COLO668 (cell line): ENCODE data around the gene ELAVL1.
"Not testable (repeated sequence)": the region's sequence is repeated elsewhere in the genome, so short reads cannot be mapped to it uniquely, and the experiment has no call there.

Source experiments
- DNase-seq: peaks from one replicate; lab custom pipeline; 2025; ENCODE audit not compliant: unreplicated experiment; lab: John Stamatoyannopoulos, UW

Gene ELAVL1

DNA sequence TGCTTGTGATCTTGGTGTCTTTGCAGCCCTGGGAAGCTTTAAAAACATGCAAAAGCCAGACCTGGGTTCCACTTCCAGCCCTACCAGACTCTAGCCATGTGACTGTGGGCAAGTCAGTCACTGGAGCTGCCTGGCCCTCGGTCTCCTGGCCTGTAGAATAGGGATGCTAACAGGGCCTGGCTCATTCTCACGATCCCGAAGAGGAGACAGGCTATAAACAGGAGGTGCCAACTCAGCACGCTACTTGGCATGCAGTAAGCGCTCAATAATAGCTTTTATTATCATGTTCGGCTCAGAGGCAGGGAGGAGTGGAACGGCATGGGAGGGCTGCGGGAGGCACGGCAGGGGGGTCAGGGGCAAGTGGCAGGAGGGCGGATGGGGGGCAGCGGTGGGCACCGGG lies 81.2 kb downstream of the ELAVL1 start:
- no peak for DNase-seq

DNA sequence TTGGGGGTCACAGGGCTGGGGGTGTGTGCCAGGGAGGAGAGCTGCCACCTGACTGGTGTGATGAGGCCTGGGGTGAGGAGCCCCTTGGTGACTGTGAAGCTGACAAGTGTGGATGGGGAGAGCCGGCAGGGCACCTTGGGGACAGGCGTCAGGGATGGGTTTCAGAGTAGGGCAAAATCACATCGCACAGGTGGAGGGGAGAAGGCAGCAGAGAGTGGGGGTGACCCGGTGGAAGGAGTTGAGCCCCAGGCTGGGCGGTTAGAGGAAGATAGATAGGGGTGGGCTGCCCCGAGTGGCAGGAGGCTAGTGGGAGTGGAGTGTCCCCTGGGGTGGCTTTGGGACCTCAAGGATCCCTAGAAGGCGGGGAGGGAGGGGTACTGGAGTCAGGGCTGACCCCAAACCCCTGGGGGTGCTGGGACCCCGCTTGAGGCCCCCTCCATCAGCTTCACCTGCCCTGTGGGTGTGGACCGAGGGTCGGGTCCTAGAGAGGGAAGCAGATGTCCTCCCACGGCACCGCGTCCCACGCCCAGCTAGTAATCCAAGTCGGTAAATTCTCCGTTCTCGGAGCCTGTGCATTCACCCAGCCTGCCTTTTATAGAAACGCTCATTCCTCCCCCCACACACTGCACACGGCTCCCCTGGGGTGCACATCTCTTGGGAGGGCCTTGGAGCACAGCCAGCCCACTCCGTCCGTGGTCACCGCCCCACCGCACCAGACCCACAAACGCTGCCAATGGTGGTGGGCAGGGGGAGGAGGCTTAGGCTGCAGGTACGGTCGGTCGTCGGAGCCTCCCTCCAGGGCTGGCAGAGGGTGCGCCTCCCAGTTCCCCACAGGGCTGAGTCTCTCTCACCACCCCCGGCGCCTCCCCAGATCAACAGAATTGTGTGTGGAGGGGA lies 81.9 kb downstream of the ELAVL1 start:
- DNase-seq, result no peak

DNA sequence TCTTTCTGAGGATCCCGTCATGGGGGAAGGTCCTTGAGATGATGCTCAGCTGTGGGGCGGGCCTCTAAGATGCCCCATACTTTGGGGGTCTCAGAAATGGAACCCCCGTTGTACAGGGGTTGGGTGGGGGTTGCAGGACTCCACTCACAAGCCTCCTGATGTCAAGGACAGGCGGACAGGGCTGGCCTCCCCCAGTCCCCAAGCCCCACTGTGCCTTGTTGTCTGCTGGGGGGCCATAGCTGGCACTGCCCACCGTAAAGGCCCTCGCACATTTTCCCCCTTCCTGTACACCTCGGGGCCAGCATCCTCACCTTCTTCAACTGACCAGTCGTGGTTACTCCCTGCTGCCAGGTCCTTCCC lies 82.6 kb downstream of the ELAVL1 start:
- no peak for DNase-seq

DNA sequence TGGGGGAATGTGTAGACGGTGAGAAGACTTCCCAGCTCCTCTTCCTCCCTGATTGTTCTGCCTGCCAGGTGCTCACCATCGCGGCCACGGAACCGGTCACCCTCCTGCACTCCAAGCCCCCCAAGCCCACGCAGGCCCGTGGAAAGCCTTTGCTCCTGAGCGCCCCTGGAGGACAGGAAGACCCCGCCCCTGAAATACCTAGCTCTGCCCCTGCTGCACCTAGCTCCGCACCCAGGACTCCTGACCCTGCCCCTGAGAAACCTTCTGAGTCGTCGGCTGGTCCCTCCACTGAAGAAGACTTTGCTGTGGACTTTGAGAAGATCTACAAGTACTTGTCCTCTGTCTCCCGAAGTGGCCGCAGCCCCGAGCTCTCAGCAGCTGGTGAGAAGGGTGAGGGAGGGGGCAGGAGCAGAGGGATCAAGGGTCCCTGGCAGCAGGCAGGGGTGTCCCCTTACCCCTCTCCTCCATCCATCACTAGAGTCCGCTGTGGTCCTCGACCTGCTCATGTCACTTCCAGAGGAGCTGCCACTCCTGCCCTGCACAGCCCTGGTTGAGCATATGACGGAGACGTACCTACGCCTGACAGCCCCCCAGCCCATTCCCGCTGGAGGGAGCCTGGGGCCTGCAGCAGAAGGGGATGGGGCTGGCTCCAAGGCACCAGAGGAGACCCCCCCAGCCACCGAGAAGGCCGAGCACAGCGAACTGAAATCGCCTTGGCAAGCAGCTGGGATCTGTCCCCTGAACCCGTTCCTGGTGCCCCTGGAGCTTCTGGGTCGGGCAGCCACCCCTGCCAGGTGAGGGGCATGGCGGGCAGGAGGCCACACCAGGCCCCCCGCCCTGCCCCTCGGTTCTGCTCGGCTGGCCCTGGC lies 83.2 kb downstream of the ELAVL1 start:
- DNase-seq, result no peak

DNA sequence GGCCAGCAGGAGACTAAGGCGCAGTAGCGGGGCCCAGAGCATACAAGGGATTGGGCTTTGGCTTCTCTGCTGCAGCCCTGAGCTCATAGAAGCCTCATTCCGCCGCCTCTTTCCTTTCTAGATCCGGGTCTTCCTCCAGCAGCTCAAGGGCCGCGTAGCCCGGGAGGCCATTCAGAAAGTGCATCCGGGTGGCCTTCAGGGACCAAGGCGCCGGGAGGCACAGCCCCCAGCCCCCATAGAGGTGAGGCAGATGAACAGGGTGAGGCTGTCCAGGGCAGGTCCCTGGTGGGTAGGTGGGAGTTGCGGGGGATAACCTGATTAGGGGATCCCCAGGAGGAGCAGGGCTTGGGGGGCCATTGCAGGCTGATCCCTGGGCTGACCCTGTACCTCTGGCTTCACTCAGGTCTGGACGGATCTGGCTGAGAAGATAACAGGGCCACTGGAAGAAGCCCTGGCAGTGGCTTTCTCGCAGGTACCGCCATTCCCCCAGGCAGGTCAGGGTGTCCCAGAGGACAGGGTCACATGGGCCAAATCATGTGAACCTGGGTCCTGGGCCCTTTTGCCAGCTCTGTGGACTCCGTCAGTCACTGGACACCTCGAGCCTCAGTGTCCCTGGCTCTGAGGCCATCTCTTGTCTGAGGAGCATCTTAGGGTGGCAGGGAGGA lies 84.0 kb downstream of the ELAVL1 start:
- DNase-seq, result no peak

DNA sequence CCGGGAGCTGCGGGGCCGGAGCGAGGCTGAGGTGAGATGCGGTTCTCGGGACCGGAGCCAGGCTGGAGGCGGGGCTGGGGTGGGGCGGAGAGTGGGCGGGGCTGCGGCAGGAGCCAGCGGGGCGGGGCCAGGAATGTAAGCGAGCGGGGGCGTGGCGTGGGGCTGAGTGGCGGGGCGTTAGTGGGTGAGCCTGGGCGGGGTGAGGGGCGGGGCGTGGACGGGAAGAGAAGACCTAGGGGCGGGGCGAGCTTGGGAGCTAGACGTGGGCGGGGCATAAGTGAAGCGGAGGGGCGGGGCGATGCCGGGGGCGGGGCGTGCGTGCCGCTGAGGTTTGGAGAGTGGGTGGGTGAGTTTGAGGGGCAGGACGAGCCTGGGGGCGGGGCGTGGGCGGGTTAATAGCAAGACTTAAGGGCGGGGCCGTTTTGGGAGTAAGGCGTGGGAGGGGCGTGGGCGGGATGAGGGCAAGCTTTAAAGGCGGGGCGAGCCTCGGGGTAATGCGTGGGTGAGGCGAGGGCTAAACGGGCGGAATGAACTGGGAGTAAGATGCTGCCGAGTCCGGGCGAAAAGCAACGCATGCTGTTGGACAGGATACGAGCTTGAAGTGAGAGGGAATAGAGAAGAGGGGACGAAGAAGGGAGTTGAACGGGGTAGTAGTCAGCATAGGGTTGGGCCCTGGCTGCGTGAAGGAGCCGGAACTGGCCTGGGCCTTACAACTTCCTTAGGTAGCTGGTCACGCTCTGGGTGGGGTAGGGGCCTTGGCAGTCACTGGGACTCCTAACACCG lies 84.7 kb downstream of the ELAVL1 start:
- peak; percentile 99 for DNase-seq

DNA sequence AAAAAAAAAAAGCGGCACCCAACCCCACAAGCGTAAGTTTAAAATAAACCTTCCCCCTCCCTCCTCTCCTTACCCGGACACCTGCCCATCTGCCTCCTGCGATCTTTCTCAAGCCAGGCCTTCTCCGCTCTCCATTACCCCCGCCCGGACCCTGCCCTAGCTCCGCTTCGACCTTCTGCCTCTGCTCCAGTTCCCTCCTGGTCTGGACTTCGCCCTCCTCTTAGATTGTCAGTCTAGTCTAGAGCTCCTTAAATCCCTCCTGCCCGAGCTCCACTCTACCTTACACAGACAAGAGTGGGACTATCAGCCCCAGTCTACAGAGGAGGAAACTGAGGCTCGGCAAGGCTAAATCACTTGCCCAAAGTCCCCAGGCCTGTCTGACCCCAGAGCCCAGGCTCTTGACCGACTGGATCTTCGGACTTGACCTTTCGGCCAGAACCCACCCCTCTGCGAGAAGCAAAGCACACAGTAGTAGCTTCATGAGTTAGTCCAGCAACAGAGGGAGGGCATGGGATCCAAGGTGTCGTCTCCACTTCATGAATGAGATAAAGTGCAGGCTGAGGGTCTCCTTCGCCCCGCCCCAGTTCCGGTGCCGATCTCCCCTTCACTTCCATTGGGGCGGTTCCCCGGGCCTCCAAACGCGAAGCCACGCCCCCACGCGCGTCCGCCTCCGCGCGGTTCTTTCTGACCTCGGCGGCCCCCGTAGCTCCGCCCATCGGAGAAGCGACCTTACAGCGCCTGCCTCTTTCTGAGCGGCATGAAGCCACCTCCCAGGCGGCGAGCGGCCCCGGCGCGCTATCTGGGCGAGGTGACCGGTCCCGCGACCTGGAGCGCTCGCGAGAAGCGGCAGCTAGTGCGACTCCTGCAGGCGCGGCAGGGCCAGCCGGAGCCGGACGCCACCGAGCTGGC lies 85.6 kb downstream of the ELAVL1 start, which contains the start of gene SNAPC2:
Gene SNAPC2 (plus strand): TSS at position 729 of the 909 bp plus-strand sequence. CDS start 29 bp downstream, at position 758.
- peak; percentile 98 for DNase-seq

DNA sequence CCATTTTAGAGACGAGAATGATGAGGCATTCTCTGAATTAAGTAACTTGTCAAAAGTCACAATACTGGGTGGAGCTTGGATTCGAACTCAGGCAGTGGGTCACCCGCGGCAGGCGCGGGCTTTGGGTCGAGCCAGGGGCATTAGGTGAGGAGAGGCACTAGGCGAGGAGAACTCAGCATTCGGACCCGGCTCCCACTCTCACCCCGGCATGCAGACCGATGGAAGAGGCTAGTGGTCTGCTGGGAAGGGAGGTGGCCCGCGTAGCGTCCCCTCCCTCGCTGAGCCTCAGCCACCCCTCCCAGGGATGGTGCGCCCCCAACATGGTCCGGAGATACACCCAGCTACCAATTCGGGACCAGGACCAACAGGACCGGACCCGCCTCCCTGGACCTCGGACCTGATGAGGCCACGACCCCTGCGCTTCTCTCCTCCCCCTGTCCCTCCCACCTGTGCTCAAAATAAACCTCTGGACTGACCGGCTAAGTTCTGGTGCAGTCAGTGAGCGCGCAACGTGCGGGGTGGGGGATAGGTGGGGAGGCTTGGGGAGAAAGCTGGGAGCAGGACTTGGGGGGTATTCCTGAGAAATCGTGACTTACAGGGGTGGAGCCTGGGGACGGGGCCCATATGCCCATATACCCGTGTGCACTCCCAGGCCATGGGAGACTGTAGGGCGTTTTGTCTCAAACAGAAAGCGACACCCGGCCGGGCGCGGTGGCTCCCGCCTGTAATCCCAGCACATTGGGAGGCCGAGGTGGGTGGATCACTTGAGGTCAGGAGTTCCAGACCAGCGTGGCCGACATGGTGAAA lies 86.6 kb downstream of the ELAVL1 start:
- no peak for DNase-seq

DNA sequence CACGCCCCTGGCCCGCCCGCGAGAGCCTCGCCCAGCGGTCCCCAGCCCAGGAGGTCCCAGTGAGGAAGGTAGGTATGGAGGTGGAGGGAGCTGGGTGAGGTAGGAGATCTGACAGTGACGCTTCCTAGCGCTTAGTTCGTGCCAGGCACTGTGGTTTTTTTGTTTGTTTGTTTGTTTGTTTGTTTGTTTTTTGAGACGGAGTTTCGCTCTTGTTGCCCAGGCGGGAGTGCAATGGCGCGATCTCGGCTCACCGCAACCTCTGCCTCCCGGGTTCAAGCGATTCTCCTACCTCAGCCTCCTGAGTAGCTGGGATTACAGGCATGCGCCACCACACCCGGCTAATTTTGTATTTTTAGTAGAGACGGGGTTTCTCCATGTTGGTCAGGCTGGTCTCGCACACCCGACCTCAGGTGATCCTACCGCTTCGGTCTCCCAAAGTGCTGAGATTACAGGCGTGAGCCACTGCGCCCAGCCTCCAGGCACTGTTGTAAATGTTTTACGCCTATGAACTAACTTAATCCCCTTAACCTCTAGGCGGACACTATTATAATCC lies 87.3 kb downstream of the ELAVL1 start:
- not testable (repeated sequence) for DNase-seq

DNA sequence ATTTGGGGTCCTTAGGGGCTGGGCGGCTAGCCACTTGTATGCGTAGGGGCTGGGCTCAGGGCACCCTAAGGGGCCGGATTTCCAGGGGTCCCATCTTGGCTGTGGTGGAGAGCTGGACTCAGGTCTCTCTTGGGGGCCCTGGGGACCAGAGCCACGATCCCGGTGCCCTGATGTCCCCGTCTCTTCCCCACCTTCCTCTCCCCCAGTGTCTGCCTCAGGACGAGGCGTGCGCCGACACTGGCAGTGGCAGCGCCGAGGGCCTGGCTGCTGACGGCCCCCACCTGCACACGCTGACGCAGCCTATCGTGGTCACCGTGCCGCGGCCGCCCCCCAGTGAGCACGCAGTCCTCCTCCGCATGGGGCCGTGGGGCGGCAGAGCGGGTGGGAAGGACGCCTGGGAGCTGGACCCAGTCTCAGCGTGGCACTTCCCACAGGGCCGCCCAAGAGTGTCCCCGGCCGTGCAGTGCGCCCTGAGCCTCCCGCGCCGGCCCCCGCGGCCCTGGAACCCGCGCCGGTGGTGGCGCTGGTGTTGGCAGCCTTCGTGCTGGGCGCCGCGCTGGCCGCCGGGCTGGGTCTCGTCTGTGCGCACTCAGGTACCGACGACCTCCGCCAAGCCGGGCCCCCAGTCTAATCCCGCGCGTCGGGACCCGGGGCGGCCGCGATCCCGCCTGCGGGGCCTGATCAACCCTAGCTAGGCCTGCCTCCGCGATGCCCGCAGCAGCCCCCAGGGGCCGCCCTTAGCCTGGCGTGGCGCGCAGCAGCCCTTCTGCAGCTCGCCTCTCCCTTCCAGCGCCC lies 88.0 kb downstream of the ELAVL1 start:
- peak; percentile 67 for DNase-seq

DNA sequence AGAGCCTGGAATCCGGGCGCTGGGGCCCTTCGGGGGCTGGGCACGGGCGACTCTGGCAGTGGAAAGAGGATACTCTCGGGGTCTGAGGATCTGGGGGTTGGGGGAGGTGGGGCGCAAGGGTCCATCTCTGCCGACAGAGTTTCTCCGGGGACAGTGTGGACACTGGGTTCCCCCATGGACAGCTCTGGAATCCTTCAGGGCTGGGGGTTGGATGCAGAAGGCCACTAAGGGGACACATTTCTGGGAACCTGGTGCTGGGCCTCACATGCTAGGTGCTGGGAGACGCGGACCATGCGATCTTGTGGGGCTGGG lies 88.5 kb downstream of the ELAVL1 start:
- DNase-seq, result no peak

DNA sequence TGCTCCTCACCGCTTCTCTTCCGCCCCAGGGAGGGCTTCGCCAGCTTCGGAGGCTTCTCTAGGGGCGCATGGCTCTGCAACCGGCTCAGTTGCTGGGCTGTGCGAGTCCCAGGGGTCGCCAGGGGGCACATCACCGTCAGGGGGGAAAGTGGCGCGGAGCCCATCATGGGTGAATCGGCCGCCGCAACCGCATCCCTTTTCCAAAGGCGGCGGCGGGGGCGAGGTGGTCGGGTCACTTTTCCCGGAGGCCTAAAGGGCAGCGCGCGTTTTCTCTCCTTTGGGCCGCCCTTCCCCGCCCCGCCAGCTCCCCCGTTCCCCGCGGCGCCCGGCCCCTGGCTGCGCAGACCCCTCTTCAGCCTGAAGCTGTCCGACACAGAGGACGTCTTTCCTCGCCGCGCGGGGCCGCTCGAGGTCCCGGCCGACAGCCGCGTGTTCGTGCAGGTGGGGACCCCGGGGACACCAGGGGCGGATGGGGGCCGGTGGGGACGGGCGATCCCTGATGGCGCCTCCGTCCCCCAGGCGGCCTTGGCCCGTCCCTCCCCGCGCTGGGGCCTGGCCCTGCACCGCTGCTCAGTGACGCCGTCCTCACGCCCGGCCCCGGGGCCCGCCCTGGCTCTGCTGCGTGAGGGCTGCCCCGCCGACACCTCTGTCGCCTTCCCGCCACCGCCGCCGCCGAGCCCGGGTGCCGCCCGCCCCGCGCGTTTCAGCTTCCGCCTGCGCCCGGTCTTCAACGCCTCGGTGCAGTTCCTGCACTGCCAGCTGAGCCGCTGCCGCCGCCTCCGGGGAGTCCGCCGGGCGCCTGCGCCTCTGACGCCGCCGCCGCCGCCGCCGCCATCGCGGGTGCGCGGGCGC lies 89.1 kb downstream of the ELAVL1 start:
- peak; percentile 39 for DNase-seq

DNA sequence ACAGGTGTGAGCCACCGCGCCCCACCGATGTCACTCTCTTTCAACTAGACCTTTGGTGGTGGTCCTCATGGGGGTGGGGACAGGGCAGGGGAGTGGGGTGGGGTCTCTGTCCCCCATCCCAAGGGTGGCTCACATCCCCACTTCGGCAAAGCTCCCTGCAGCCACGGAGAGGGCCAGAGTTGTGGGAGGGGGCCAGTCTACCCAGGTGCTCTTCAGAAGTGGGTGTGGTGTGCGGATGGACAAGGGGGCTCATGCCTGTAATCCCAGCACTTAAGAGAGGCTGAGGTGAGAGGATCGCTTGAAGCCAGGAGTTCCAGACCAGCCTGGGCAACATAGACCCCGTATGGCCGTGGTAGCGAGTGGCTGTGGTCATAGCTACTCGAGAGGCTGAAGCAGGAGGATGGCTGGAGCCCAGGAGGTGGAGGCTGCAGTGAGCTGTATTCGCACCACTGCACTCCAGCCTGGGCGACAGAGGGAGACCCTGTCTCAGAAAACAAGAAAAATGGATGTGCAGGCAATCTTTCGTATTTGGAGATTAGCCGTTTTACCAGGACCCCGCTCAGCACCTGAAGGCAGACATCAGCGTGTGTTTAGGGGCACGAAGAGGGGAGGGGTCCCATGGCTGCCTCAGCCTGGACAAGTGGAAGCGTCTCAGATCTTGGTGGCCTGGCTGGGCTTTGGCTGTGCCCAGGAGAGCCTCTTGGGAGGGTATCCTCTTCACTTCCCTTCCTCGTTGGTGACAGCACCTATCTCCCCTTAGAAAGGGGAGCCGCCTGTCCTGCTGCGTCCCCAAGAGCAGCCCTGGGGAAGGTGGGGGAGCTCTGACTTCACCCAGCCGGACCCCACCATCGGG lies 90.0 kb downstream of the ELAVL1 start:
- no peak for DNase-seq

DNA sequence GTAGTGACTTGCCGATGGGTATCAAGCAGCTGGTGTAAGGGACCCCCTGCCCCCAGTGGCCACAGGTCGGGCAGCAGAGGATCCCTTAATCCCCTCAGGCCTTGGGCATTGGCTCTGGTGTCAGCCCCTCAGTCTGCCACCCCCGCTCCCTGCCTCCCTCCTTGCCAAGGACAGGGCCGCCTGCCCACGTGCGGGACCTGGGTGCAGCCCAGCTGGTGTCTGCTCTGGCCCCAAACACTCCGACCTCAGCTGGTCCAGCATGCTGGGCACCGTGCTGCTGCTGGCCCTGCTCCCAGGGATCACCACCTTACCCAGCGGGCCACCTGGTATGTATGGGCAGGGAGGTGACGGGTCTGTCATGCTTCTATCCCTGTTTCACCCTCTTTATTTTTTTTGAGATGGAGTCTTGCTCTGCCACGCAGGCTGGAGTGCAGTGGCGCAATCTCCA lies 90.8 kb downstream of the ELAVL1 start, which contains the start of gene TGFBR3L:
Gene TGFBR3L (plus strand): TSS at position 233 of the 448 bp plus-strand sequence.
- no peak for DNase-seq

DNA sequence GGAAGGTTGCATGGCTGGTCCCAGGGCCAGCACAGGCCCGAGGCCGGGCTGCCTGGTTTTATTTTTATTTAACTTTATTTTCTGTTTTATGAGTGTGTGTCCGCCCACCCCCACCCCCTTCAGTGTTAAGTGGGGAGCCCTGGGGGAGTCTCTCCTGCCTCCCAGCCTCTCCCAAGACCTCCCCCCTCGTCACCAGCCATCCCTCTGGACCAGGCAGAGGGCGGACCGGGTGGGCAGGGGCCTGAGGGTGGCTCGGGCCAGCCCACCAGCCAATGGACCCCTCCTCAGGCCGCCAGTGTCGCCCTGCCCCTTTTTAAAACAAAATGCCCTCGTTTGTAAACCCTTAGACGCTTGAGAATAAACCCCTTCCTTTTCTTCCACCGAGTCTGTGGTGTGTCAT lies 91.3 kb downstream of the ELAVL1 start:
- DNase-seq, result no peak

DNA sequence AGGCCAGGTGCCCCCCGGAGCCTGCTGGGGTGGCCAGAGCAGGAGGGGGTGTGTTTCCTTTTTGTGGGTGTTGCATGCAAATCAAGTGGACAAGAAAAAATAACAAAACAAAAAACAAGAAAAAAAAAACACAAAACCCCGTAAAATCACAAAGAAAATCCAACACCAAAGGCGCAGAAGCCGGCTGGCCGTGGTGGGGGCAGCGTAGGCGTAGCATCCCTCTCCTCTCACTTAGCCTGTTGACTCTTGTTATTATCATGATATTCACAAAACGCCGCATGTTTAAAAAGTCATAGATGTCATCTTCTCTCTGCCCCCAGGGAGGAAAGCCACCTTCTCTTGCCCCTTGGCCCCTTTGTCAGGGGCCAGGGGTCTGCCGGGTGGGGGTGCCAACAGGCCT lies 91.8 kb downstream of the ELAVL1 start:
- no peak for DNase-seq
